HCT116 (cell line): ENCODE results near the gene ST7. TPM values are rescaled to one million over a fixed set of nuclear protein-coding genes. Genes with fewer than 3 reads are reported as not detected.

Experiments used
- ATAC-seq: fragments of 200-7000 bp; cut with Tn5 transposase; 2 replicates; pipeline ENCODE4 v1.9.1; 2020; ENCODE audit warnings: mild to moderate bottlenecking, moderate library complexity
- BruUV-seq: library from RNA; stranded (reverse); fragments of 400-500 nt; replicated peaks from 2 replicates; lab custom pipeline; 2021; lab: Mats Ljungman, UMichigan
- CTCF ChIA-PET: fragments of 300-600 bp; sonication (Branson Sonifier 250); formaldehyde crosslinking; loops from one replicate; lab custom pipeline; 2021; ENCODE audit warnings: antibody characterized with exemption; lab: Charles Lee
- POLR2A ChIA-PET: fragments of 300-600, 350-600 bp; sonication (Branson Sonifier 250); formaldehyde crosslinking; loops from one replicate; lab custom pipeline; 2021; ENCODE audit warnings: antibody characterized with exemption; lab: Charles Lee
- RAD21 ChIA-PET, 2 experiments: fragments of 300-600 bp; sonication (Branson Sonifier 250); formaldehyde crosslinking; loops; one replicate each; lab custom pipeline; 2023; ENCODE audit warnings: low total read pairs in 2 of 2; ENCODE audit not compliant: uncharacterized antibody in 2 of 2, unreplicated experiment in 2 of 2, low non-redundant PET in 1 of 2; lab: Charles Lee
- DNase-seq: peaks from one replicate; pipeline ENCODE4 v3.0.0-alpha.2; 2010; ENCODE audit warnings: low read depth, low spot score
- H2AFZ ChIP-seq: fragments of 200-600 bp; shearing (Covaris generic), sonication (generic); 2 replicates; pipeline ENCODE4 v1.6.1; 2017; ENCODE audit warnings: low read depth, mixed run types, mixed read lengths, antibody characterized with exemption, low read length; ENCODE audit not compliant: poor library complexity, severe bottlenecking
- H3K27ac ChIP-seq: 2 replicates; pipeline ENCODE4 v1.5.1; 2012; ENCODE audit warnings: low read depth, low read length
- H3K27me3 ChIP-seq: fragments of 200-600 bp; sonication (generic); 2 replicates; pipeline ENCODE4 v1.6.1; 2016; ENCODE audit warnings: mixed run types, low read length, mixed read lengths; ENCODE audit not compliant: insufficient read depth
- H3K36me3 ChIP-seq, 2 experiments: fragments of 200-500 bp in 1 of 2; fragments of 200-600 bp in 1 of 2; sonication (Bioruptor generic) in 1 of 2; sonication (generic) in 1 of 2; 2 replicates each; pipeline versions ENCODE4 v1.5.1 to v1.6.1; 2014 to 2016; ENCODE audit warnings: low read length in 2 of 2, inconsistent platforms in 1 of 2, mixed read lengths in 1 of 2, mixed run types in 1 of 2; ENCODE audit not compliant: insufficient read depth in 2 of 2, control insufficient read depth in 1 of 2
- H3K4me1 ChIP-seq, 2 experiments: fragments of 200-600 bp in 1 of 2; sonication (generic) in 1 of 2; 2 replicates each; pipeline versions ENCODE4 v1.5.1 to v1.6.1; 2012 to 2017; ENCODE audit warnings: low read length in 2 of 2, inconsistent platforms in 1 of 2, mild to moderate bottlenecking in 1 of 2, mixed read lengths in 1 of 2, mixed run types in 1 of 2, moderate library complexity in 1 of 2; ENCODE audit not compliant: insufficient read depth in 2 of 2, control insufficient read depth in 1 of 2
- H3K4me2 ChIP-seq: fragments of 200-600 bp; sonication (generic); 2 replicates; pipeline ENCODE4 v1.6.1; 2017; ENCODE audit warnings: mixed run types, low read length, mixed read lengths
- H3K4me3 ChIP-seq, 2 experiments: fragments of 200-600 bp in 1 of 2; sonication (generic) in 1 of 2; replicated peaks in 1 of 2; 2 replicates each; pipeline ENCODE4 v1.5.1; 2011 to 2016; ENCODE audit warnings: low read length in 2 of 2, control low read depth in 1 of 2, low read depth in 1 of 2, mild to moderate bottlenecking in 1 of 2, mixed read lengths in 1 of 2, mixed run types in 1 of 2
- H3K79me2 ChIP-seq: fragments of 200-600 bp; sonication (generic); 2 replicates; pipeline ENCODE4 v1.6.1; 2017; ENCODE audit warnings: mild to moderate bottlenecking, mixed run types, low read length, moderate library complexity, mixed read lengths; ENCODE audit not compliant: insufficient read depth
- H3K9ac ChIP-seq: fragments of 200-600 bp; sonication (generic); 2 replicates; pipeline ENCODE4 v1.6.1; 2016; ENCODE audit warnings: low read length, mixed read lengths
- H3K9me2 ChIP-seq: fragments of 200-600 bp; sonication (generic), shearing (Covaris generic); 2 replicates; pipeline ENCODE4 v1.6.1; 2017; ENCODE audit warnings: mixed run types, mild to moderate bottlenecking, moderate library complexity; ENCODE audit not compliant: insufficient read depth
- H3K9me3 ChIP-seq, 2 experiments: fragments of 200-500 bp in 1 of 2; fragments of 200-600 bp in 1 of 2; sonication (Bioruptor generic) in 1 of 2; sonication (generic) in 1 of 2; 2 replicates each; pipeline ENCODE4 v1.6.1; 2014 to 2017; ENCODE audit warnings: low read length in 2 of 2, mixed read lengths in 2 of 2, inconsistent platforms in 1 of 2, low read depth in 1 of 2, mild to moderate bottlenecking in 1 of 2, mixed run types in 1 of 2, moderate library complexity in 1 of 2; ENCODE audit not compliant: control insufficient read depth in 1 of 2, insufficient read depth in 1 of 2
- H4K20me1 ChIP-seq: fragments of 200-600 bp; sonication (generic), shearing (Covaris generic); 2 replicates; pipeline ENCODE4 v1.6.1; 2017; ENCODE audit warnings: mixed run types, mild to moderate bottlenecking, moderate library complexity; ENCODE audit not compliant: insufficient read depth
- ATF3 ChIP-seq: IDR thresholded peaks from 2 replicates; pipeline ENCODE4 v1.6.1; 2012
- CBX3 ChIP-seq: IDR thresholded peaks from 2 replicates; pipeline ENCODE4 v1.6.1; 2012; ENCODE audit warnings: low read depth
- EGR1 ChIP-seq: IDR thresholded peaks from 2 replicates; pipeline ENCODE4 v1.6.1; 2012; ENCODE audit warnings: low read depth
- ELF1 ChIP-seq: IDR thresholded peaks from 2 replicates; pipeline ENCODE4 v1.6.1; 2012; ENCODE audit warnings: low read depth, borderline replicate concordance
- EZH2 ChIP-seq: fragments of 200-600 bp; sonication (generic); IDR thresholded peaks from 2 replicates; pipeline ENCODE4 v1.6.1; 2017; ENCODE audit warnings: antibody characterized with exemption, mixed run types
- JUND ChIP-seq: IDR thresholded peaks from 2 replicates; pipeline ENCODE4 v1.6.1; 2012
- MAX ChIP-seq: IDR thresholded peaks from 2 replicates; pipeline ENCODE4 v1.6.1; 2012
- SIN3A ChIP-seq: IDR thresholded peaks from 2 replicates; pipeline ENCODE4 v1.6.1; 2012; ENCODE audit warnings: low read depth
- SRF ChIP-seq: IDR thresholded peaks from 2 replicates; pipeline ENCODE4 v1.6.1; 2012; ENCODE audit warnings: low read depth
- intact Hi-C: fragments of 100-400 bp; cut with micrococcal nuclease; formaldehyde crosslinking; loops from 2 replicates; pipeline ENCODE4 v1.10.0; 2022
- total RNA-seq: library from RNA; stranded (reverse); gene quantifications from one replicate; pipeline ENCODE4 v1.2.1, GENCODE V29; 2021; ENCODE audit not compliant: unreplicated experiment

Gene ST7
- total RNA-seq, 1 experiment from 2014 or later = 12.6 TPM

- no peak overlapping the region for H3K9ac ChIP-seq
- no peaks in the 10 kb centered on the region for H3K27me3 ChIP-seq
- H3K36me3 ChIP-seq = no peaks in the 10 kb centered on the region
- TF ChIP-seq JUND (no peak), EGR1 (no peak), SRF (no peak), SIN3A (no peak), ELF1 (no peak), EZH2 (no peak), MAX (no peak)
- H3K27ac ChIP-seq = no peak overlapping the region
- ChIA-PET POLR2A (no interaction called here), RAD21 (no interaction called here), CTCF (no interaction called here)
- DNase-seq (no peak), ATAC-seq (no peak)
- H3K4me1 ChIP-seq = peaks cover 8 to 31% of the 10 kb centered on the region in 2 experiments
- H3K9me2 ChIP-seq = no peaks in the 10 kb centered on the region
- 0 out of 2 replicates have a peak overlapping the region, but pooled peaks have one; percentile 4 for H3K4me2 ChIP-seq
- H3K79me2 ChIP-seq = no peaks in the 10 kb centered on the region
- no peak overlapping the region for H3K4me3 ChIP-seq
- no peaks in the 10 kb centered on the region for H3K9me3 ChIP-seq
- no peak overlapping the region for H2AFZ ChIP-seq
- no peaks in the 10 kb centered on the region for H4K20me1 ChIP-seq
- intact Hi-C loops = no loop called here
- no TSS peak for BruUV-seq
Observed at GRCh38 chr7:117015258-117016184, 62.2 kb downstream of the ST7 start.

GRCh38 chr7:117017017-117017451 lies 63.7 kb downstream of the ST7 start:
- POLR2A ChIA-PET = no interaction called here
- Histone ChIP-seq H4K20me1 (no peaks in the 10 kb centered on the region), H3K79me2 (no peaks in the 10 kb centered on the region), H3K36me3 (no peaks in the 10 kb centered on the region), H3K27ac (no peak overlapping the region), H3K9ac (no peak overlapping the region), H3K27me3 (no peaks in the 10 kb centered on the region), H3K4me2 (no peak overlapping the region), H2AFZ (no peak overlapping the region), H3K9me3 (no peaks in the 10 kb centered on the region), H3K9me2 (no peaks in the 10 kb centered on the region), H3K4me1 (peaks cover 8 to 34% of the 10 kb centered on the region in 2 experiments), H3K4me3 (no peak overlapping the region)
- CTCF ChIA-PET = no interaction called here
- RAD21 ChIA-PET = no interaction called here
- TF ChIP-seq ATF3 = no peak
- TF ChIP-seq CBX3 = no peak
- intact Hi-C loops = no loop called here
- ATAC-seq (no peak), DNase-seq (no peak)
- no TSS peak for BruUV-seq
